Psoas muscle (tissue), 8 donors: ENCODE results near the gene PLA1A. TPM values are rescaled to one million over a fixed set of nuclear protein-coding genes. Genes with fewer than 3 reads are reported as not detected.
A peak's percentile ranks its signal among the peaks of the same experiment; 100 is the strongest.

Source experiments
- ATAC-seq, 4 donors: fragments of 200-7000 bp; cut with Tn5 transposase; one replicate each; pipeline ENCODE4 v1.9.1; 2020; ENCODE audit warnings: moderate library complexity in 3 of 4, mild to moderate bottlenecking in 2 of 4
- DNase-seq, 2 donors: peaks; one replicate each; pipeline ENCODE4 v3.0.0-alpha.2; 2020
- H3K27ac ChIP-seq: fragments of 200-600 bp; one replicate; pipeline ENCODE4 v1.8.0; 2022
- H3K27me3 ChIP-seq, 3 donors: fragments of 200-600 bp in 1 of 3; one replicate each; pipeline versions ENCODE4 v1.6.1 to v1.8.0; 2013 to 2022; ENCODE audit warnings: low read length in 2 of 3, mild to moderate bottlenecking in 2 of 3, moderate library complexity in 1 of 3; ENCODE audit not compliant: insufficient read depth in 3 of 3
- H3K36me3 ChIP-seq, 2 donors: fragments of 200-600 bp in 1 of 2; one replicate each; pipeline versions ENCODE4 v1.6.1 to v1.8.0; 2013 to 2022; ENCODE audit warnings: low read depth in 1 of 2, mild to moderate bottlenecking in 1 of 2, moderate library complexity in 1 of 2; ENCODE audit not compliant: insufficient read depth in 1 of 2
- H3K4me1 ChIP-seq: fragments of 200-600 bp; one replicate; pipeline ENCODE4 v1.8.0; 2022
- H3K4me3 ChIP-seq: fragments of 200-600 bp; one replicate; pipeline ENCODE4 v1.8.0; 2022; ENCODE audit warnings: mild to moderate bottlenecking
- H3K9me3 ChIP-seq: fragments of 200-600 bp; one replicate; pipeline ENCODE4 v1.8.0; 2022
- WGBS, 3 donors: extraction: QIAGEN DNeasy Blood & Tissue Kit; methylation state at CpG; one replicate each; pipeline versions ENCODE4 v1.1.6 to v1.1.7; 2013; 5-methylcytosine and 5-hydroxymethylcytosine counted together
- intact Hi-C, 2 donors: fragments of 100-400 bp; cut with DNase I; formaldehyde crosslinking; loops; one replicate each; pipeline versions ENCODE4 v1.11.0 to v1.14.2; 2022
- polyA plus RNA-seq, 3 donors: library from polyadenylated mRNA; stranded (reverse); fragments of 200-250 nt; gene quantifications; one replicate each; pipeline ENCODE4 v1.2.3, GENCODE V29; 2013
- total RNA-seq, 4 donors: library from RNA; stranded (reverse); fragmentation: NEBNext Ultra II Directional in 2 of 4; extraction: Animal tissue kit (Norgen Biotek cat#: 25700) in 2 of 4; gene quantifications; one replicate each; pipeline versions ENCODE4 v1.2.1 to v1.2.4, GENCODE V29; 2021 to 2023
- TF ChIP-seq, protein P1 (sequence below): fragments of 200-600 bp; IDR thresholded peaks from one replicate; pipeline ENCODE4 v1.8.0; 2022; ENCODE audit warnings: antibody characterized with exemption
- donor health status: healthy with polysubstance abuse.
- donor health status: DM: no; HTN: no; CAD: no; lungs with moderate emphysema.
- donor health status: Bipolar disorder and iron deficiency.
- donor health status: healthy.
- donor health status: DM: yes; HTN: yes; CAD: no.
- donor health status: DM: no; HTN: no; CAD: no.
- donor health status: DM: no; HTN: no; CAD: no.
- donor health status: DM: yes; HTN: yes; CAD: no.

Gene PLA1A
- total and polyA plus RNA-seq, 7 donors: 1.1 to 11.7 (median 2.5) TPM

DNA sequence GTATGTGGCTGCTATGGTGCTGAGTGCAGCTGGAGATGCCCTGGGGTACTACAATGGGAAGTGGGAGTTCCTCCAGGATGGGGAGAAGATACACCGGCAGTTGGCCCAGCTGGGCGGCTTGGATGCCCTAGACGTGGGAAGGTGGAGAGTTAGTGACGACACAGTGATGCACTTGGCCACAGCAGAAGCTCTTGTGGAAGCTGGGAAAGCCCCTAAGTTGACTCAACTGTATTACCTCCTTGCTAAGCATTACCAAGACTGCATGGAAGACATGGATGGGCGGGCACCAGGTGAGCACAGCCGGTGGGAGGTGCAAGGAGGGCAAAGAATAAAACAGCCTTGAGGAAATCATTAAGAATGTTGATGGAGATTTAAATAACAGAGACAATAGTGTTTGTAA lies 15.5 kb upstream of the PLA1A start:
- H3K4me1 ChIP-seq: peaks cover 8% of the 10 kb centered on the region
- no peak for DNase-seq
- no peak for ATAC-seq
- WGBS, 3 donors: 73 to 88% (median 74%) methylated on average over 6 of the region's 6 CpGs
- TF ChIP-seq, protein P1, sequence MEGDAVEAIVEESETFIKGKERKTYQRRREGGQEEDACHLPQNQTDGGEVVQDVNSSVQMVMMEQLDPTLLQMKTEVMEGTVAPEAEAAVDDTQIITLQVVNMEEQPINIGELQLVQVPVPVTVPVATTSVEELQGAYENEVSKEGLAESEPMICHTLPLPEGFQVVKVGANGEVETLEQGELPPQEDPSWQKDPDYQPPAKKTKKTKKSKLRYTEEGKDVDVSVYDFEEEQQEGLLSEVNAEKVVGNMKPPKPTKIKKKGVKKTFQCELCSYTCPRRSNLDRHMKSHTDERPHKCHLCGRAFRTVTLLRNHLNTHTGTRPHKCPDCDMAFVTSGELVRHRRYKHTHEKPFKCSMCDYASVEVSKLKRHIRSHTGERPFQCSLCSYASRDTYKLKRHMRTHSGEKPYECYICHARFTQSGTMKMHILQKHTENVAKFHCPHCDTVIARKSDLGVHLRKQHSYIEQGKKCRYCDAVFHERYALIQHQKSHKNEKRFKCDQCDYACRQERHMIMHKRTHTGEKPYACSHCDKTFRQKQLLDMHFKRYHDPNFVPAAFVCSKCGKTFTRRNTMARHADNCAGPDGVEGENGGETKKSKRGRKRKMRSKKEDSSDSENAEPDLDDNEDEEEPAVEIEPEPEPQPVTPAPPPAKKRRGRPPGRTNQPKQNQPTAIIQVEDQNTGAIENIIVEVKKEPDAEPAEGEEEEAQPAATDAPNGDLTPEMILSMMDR: no peak
- H3K27ac ChIP-seq: peak overlapping the region; percentile 15
- no peaks in the 10 kb centered on the region for H3K27me3 ChIP-seq
- peaks cover 8 to 41% of the 10 kb centered on the region in 2 donors for H3K36me3 ChIP-seq
- intact Hi-C loops: no loop called here
- no peak overlapping the region for H3K4me3 ChIP-seq
- H3K9me3 ChIP-seq: no peaks in the 10 kb centered on the region

DNA sequence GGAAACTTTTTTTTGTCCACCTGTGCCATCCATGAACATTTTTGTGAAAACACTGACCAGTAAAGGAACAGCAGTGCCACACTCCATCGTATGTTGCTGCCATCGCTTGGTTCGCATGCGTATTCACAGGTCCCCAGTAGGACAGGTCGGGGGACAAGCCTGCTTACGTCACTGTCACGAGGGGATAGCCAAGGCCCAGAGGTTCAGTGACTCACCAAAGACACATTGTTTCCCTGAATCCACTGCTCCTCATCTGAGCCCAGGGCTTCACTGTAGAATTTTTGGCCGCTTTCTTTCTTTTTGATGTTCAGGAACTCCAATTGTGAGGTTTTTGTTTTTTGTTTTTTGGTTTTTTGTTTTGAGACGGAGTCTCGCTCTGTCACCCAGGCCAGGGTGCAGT lies 12.5 kb upstream of the PLA1A start:
- Histone ChIP-seq H3K27me3 (no peaks in the 10 kb centered on the region), H3K36me3 (peaks cover 8 to 68% of the 10 kb centered on the region in 2 donors), H3K4me1 (peaks cover 3% of the 10 kb centered on the region), H3K4me3 (no peak overlapping the region), H3K27ac (no peak overlapping the region), H3K9me3 (no peaks in the 10 kb centered on the region)
- intact Hi-C loops: no loop called here
- TF ChIP-seq, protein P1: no peak
- DNase-seq: no peak
- ATAC-seq: no peak
- 93 to 95% (median 93%) methylated on average over 10 of the region's 10 CpGs for WGBS, 3 donors

DNA sequence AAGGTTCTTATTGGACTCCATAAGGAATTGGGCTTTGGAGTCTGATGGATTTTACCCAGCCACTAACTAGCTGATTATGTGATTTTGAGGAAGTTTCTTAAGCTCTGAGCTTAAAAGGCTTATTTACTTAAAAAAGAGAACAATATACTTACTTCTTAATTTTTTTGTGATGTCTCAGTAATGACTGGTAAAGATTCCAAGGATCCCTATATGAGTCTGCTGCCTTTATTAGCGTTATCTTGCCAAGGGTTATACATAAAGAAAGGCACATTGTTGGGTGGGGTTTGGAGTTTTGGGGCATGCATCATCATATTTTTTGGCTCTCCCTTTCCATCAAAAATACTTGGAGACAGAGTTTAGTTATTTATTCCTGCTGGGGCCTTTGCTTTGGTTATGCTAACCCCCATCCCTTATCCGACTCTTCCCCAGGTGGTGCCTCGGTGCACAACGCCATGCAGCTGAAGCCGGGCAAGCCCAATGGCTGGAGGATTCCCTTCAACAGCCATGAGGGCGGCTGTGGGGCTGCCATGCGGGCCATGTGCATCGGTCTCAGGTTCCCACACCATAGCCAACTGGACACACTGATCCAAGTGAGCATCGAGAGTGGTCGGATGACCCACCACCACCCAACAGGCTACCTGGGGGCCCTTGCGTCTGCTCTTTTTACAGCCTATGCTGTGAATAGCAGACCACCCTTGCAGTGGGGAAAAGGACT lies 11.7 kb upstream of the PLA1A start:
- TF ChIP-seq, protein P1: no peak

DNA sequence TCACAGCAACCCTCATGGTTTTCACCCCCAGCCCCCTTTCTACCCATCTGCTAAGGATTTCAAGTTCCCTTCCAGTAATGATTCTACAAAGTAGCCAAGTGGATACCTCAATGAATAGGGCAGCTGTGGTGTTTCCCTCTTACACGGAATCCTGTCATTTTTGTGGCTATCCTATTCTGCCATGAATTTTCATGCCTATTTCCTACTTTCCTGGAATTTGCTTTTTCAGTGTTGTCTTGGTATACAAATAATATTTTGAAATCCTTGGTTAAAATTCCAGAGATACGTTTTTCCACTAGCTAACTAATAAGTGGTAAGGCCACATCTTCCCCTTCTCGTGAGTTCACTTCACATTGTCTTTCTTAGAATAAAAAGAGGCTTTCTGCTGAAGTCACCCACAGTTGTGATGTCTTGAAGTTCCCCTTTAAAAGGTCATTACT lies 10.9 kb upstream of the PLA1A start:
- Histone ChIP-seq H3K36me3 (peaks cover 8 to 71% of the 10 kb centered on the region in 2 donors), H3K4me1 (no peaks in the 10 kb centered on the region), H3K9me3 (no peaks in the 10 kb centered on the region), H3K4me3 (no peak overlapping the region), H3K27me3 (no peaks in the 10 kb centered on the region), H3K27ac (no peak overlapping the region)
- no peak for ATAC-seq
- intact Hi-C loops: no loop called here
- WGBS, 3 donors: 59 to 78% (median 66%) methylated on average over 3 of the region's 3 CpGs
- no peak for DNase-seq
- TF ChIP-seq, protein P1: no peak

More for the DNA sequence above, 11.7 kb upstream of the PLA1A start:
- WGBS, 3 donors: 93 to 96% (median 93%) methylated on average over 11 of the region's 11 CpGs
- ATAC-seq (no peak), DNase-seq (no peak)
- no peak overlapping the region for H3K27ac ChIP-seq
- H3K9me3 ChIP-seq: no peaks in the 10 kb centered on the region
- H3K36me3 ChIP-seq: peaks cover 8 to 71% of the 10 kb centered on the region in 2 donors
- peaks cover 3% of the 10 kb centered on the region for H3K4me1 ChIP-seq
- H3K27me3 ChIP-seq: no peaks in the 10 kb centered on the region
- intact Hi-C loops: no loop called here
- no peak overlapping the region for H3K4me3 ChIP-seq
